GM19193 (cell line): ENCODE data around the gene KDM5A.

ENCODE experiments used
- POLR2A ChIP-seq: IDR thresholded peaks from 4 replicates; pipeline ENCODE4 v1.6.1; 2011; ENCODE audit not compliant: insufficient read depth, insufficient read length; ENCODE audit errors: extremely low read depth

KDM5A gene

GRCh38 chr12:389142-390096 is at the start of gene KDM5A:
TSS of gene KDM5A (minus strand) at chr12:389320. CDS start at chr12:389091, 229 bp downstream.
- peak; percentile 86 for TF ChIP-seq POLR2A

GRCh38 chr12:422526-422925 is 33.4 kb upstream of the KDM5A start:
- TF ChIP-seq POLR2A: no peak

GRCh38 chr12:418432-418831 is 29.3 kb upstream of the KDM5A start:
- TF ChIP-seq POLR2A: no peak

- no peak for TF ChIP-seq POLR2A
These were observed 25.7 kb upstream of the KDM5A start for GRCh38 chr12:414859-415258.

- TF ChIP-seq POLR2A: no peak
These were observed 12.9 kb upstream of the KDM5A start for GRCh38 chr12:402029-402389.

GRCh38 chr12:401235-402028 is 12.3 kb upstream of the KDM5A start, which contains the start of gene CCDC77:
TSS of gene CCDC77 (plus strand) at chr12:401644. CDS start at chr12:409384, 7,740 bp downstream.
- peak; percentile 59 for TF ChIP-seq POLR2A

- no peak for TF ChIP-seq POLR2A
These were observed 11.7 kb upstream of the KDM5A start for GRCh38 chr12:400828-401227.

- no peak for TF ChIP-seq POLR2A
These were observed 479 bp downstream of the KDM5A start for GRCh38 chr12:388541-389141.

- no peak for TF ChIP-seq POLR2A
These were observed 1.1 kb downstream of the KDM5A start for GRCh38 chr12:388012-388411.

GRCh38 chr12:386651-387050 is 2.5 kb downstream of the KDM5A start:
- TF ChIP-seq POLR2A: no peak

- TF ChIP-seq POLR2A: no peak
These were observed 21.1 kb downstream of the KDM5A start for GRCh38 chr12:367972-368371.

GRCh38 chr12:366820-367219 is 22.3 kb downstream of the KDM5A start:
- TF ChIP-seq POLR2A: no peak

- TF ChIP-seq POLR2A: no peak
These were observed 30.0 kb downstream of the KDM5A start for GRCh38 chr12:359091-359490.

GRCh38 chr12:356276-356988 is 32.7 kb downstream of the KDM5A start:
- no peak for TF ChIP-seq POLR2A
